Colonic mucosa (tissue), 4 donors: Measurements from ENCODE around the gene ADARB2. TPM values are rescaled to one million over a fixed set of nuclear protein-coding genes. Genes with fewer than 3 reads are reported as not detected.

Experiments used
- DNase-seq: peaks from one replicate; pipeline ENCODE4 v3.0.0-alpha.2; 2020
- H3K27ac ChIP-seq: fragments of 200-600 bp; one replicate; pipeline ENCODE4 v1.8.0; 2021
- H3K27me3 ChIP-seq: fragments of 200-600 bp; one replicate; pipeline ENCODE4 v1.8.0; 2021
- H3K36me3 ChIP-seq: fragments of 200-600 bp; one replicate; pipeline ENCODE4 v1.8.0; 2021
- H3K4me1 ChIP-seq: fragments of 200-600 bp; one replicate; pipeline ENCODE4 v1.8.0; 2021; ENCODE audit warnings: mild to moderate bottlenecking
- H3K4me3 ChIP-seq: fragments of 200-600 bp; one replicate; pipeline ENCODE4 v1.8.0; 2021
- H3K9ac ChIP-seq, 2 donors: one replicate each; pipeline ENCODE4 v1.7.0; 2013; ENCODE audit warnings: control low read depth in 2 of 2, low read depth in 2 of 2, low read length in 2 of 2
- H3K9me3 ChIP-seq: fragments of 200-600 bp; one replicate; pipeline ENCODE4 v1.8.0; 2021
- CTCF ChIP-seq: fragments of 200-600 bp; IDR thresholded peaks from one replicate; pipeline ENCODE4 v1.8.0; 2022; ENCODE audit warnings: antibody characterized with exemption, mild to moderate bottlenecking
- intact Hi-C: fragments of 100-400 bp; cut with DNase I; formaldehyde crosslinking; loops from one replicate; pipeline ENCODE4 v1.14.1; 2022
- total RNA-seq, 2 donors: library from RNA; stranded (reverse); fragmentation: NEBNext Ultra II Directional in 1 of 2; extraction: Animal tissue kit (Norgen Biotek cat#: 25700) in 1 of 2; gene quantifications; one replicate each; pipeline ENCODE4 v1.2.1, GENCODE V29; 2021
- donor health status: healthy.
- donor health status: DM: no; HTN: no; CAD: no.
- donor health status: DM: no; HTN: no; CAD: no.

ADARB2 gene
- total RNA-seq, 2 donors from 2014 or later, result 0.19 TPM; not detected in 1

GRCh38 chr10:1644191-1644711, 93.1 kb downstream of the ADARB2 start:
- no peak for DNase-seq
- H3K36me3 ChIP-seq, result no peaks in the 10 kb centered on the region
- intact Hi-C loops, result no loop called here
- no peak overlapping the region for H3K27ac ChIP-seq
- TF ChIP-seq CTCF, result no peak
- no peaks in the 10 kb centered on the region for H3K4me1 ChIP-seq
- H3K27me3 ChIP-seq, result no peaks in the 10 kb centered on the region
- no peak overlapping the region for H3K4me3 ChIP-seq
- no peaks in the 10 kb centered on the region for H3K9me3 ChIP-seq
- no peak overlapping the region for H3K9ac ChIP-seq

GRCh38 chr10:1643908-1644179, 93.5 kb downstream of the ADARB2 start:
- Histone ChIP-seq H3K36me3 (no peaks in the 10 kb centered on the region), H3K9ac (no peak overlapping the region), H3K27ac (no peak overlapping the region), H3K4me1 (no peaks in the 10 kb centered on the region), H3K27me3 (no peaks in the 10 kb centered on the region), H3K9me3 (no peaks in the 10 kb centered on the region), H3K4me3 (no peak overlapping the region)
- intact Hi-C loops, result no loop called here
- DNase-seq, result no peak
- no peak for TF ChIP-seq CTCF

GRCh38 chr10:1643161-1643907, 94.0 kb downstream of the ADARB2 start:
- no peaks in the 10 kb centered on the region for H3K9me3 ChIP-seq
- no peaks in the 10 kb centered on the region for H3K4me1 ChIP-seq
- H3K27ac ChIP-seq, result no peak overlapping the region
- H3K4me3 ChIP-seq, result no peak overlapping the region
- no peak for DNase-seq
- no peaks in the 10 kb centered on the region for H3K36me3 ChIP-seq
- no peaks in the 10 kb centered on the region for H3K27me3 ChIP-seq
- intact Hi-C loops, result no loop called here
- no peak for TF ChIP-seq CTCF
- H3K9ac ChIP-seq, result no peak overlapping the region

GRCh38 chr10:1642600-1643160, 94.6 kb downstream of the ADARB2 start:
- no peaks in the 10 kb centered on the region for H3K9me3 ChIP-seq
- H3K36me3 ChIP-seq, result no peaks in the 10 kb centered on the region
- H3K4me3 ChIP-seq, result no peak overlapping the region
- no peak overlapping the region for H3K27ac ChIP-seq
- no peaks in the 10 kb centered on the region for H3K27me3 ChIP-seq
- no peak for DNase-seq
- no peaks in the 10 kb centered on the region for H3K4me1 ChIP-seq
- intact Hi-C loops, result no loop called here
- TF ChIP-seq CTCF, result no peak
- no peak overlapping the region for H3K9ac ChIP-seq

GRCh38 chr10:1641402-1641801, 95.9 kb downstream of the ADARB2 start:
- Histone ChIP-seq H3K4me3 (no peak overlapping the region), H3K36me3 (no peaks in the 10 kb centered on the region), H3K4me1 (no peaks in the 10 kb centered on the region), H3K27ac (no peak overlapping the region), H3K9ac (no peak overlapping the region), H3K9me3 (no peaks in the 10 kb centered on the region), H3K27me3 (no peaks in the 10 kb centered on the region)
- DNase-seq, result no peak
- intact Hi-C loops, result no loop called here
- TF ChIP-seq CTCF, result no peak
